ENCODE data around the gene SLFN5. TPM values are rescaled to one million over a fixed set of nuclear protein-coding genes. Genes with fewer than 3 reads are reported as not detected.

The SLFN5 gene
- polyA plus RNA-seq, 1 of the 3 experiments (the other 2 are of a cell fraction): 1.4 TPM

DNA sequence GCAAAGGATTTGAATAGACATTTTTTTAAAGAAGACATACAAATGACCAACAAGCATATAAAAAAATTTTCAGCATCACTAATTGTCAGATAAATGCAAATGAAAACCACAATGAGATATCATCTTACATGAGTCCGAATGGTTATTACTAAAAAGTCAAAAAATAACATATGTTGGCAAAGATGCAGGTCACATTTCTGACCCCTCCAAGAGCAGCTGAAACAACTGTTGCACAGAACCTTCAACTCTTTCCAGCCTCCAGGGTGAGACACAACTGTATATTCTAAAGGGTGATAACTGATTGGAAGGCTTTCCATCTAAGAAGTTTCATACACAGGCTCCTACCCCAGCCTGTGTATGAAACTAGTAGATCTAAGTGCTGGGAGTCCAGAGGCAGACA, 51.9 kb downstream of the SLFN5 start:
- no peak overlapping the region for H3K4me3 ChIP-seq (ENCODE audit: low read depth in 2 of 2, low read length in 1 of 2)
- ChIA-PET CTCF (no interaction called here), POLR2A (no interaction called here)
- no peak for DNase-seq
- H4K20me1 ChIP-seq (ENCODE audit: insufficient read depth): no peaks in the 10 kb centered on the region
- no peak overlapping the region for H3K9ac ChIP-seq
- TF ChIP-seq SIN3A (IDR thresholded peaks at IDR 0.05; ENCODE audit: borderline replicate concordance, low read depth, low read length): no peak
- no peak for TF ChIP-seq MXI1 (IDR thresholded peaks at IDR 0.05; ENCODE audit: low read depth, low read length)
- no peak overlapping the region for H3K27ac ChIP-seq (ENCODE audit: low read depth in 2 of 2, low read length in 1 of 2)
- H3K79me2 ChIP-seq (ENCODE audit: insufficient read depth): no peaks in the 10 kb centered on the region
- WGBS (ENCODE audit: low lambda C conversion rate): 14% methylated on average over 1 of the region's 1 CpG
- no peak overlapping the region for H2AFZ ChIP-seq (ENCODE audit: low read depth)
- H3K4me2 ChIP-seq: no peak overlapping the region
- H3K27me3 ChIP-seq (ENCODE audit: insufficient read depth): no peaks in the 10 kb centered on the region; the same call in 1 of the 2 replicates
- H3K9me2 ChIP-seq: no peaks in the 10 kb centered on the region
- H3F3A ChIP-seq (replicated peaks; ENCODE audit: insufficient read depth): no peaks in the 10 kb centered on the region
- no peaks in the 10 kb centered on the region for H3K4me1 ChIP-seq (ENCODE audit: control insufficient read depth in 1 of 2, insufficient read depth in 2 of 2, low read depth in 1 of 2, low read length in 1 of 2)
- H3K36me3 ChIP-seq (replicated peaks in 1 of 2; ENCODE audit: control insufficient read depth in 1 of 2, insufficient read depth in 2 of 2, low read length in 1 of 2): no peaks in the 10 kb centered on the region
- H3K9me3 ChIP-seq: no peaks in the 10 kb centered on the region

DNA sequence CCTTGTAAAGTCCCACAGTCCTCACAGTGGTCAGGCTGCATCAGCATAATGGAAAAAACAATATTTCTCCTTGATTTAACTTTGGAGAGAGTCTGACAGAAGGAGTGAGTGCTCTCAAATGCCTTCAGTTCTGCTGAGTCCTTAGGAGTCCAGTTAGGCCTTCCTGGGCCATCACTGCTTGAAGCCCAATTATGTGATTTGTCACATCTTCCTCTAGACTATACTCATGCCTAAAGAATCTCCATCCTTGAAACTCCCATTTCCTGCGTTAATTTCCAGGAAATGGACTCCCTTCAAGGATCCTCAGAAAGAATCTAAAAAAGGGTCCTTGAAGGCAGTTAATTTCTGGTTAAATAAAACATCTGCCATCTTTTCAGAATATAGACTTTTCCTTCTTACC, 52.8 kb downstream of the SLFN5 start:
- CTCF ChIA-PET: no interaction called here
- Histone ChIP-seq H2AFZ (ENCODE audit: low read depth) (no peak overlapping the region), H3K4me3 (ENCODE audit: low read depth in 2 of 2, low read length in 1 of 2) (no peak overlapping the region), H3F3A (replicated peaks; ENCODE audit: insufficient read depth) (no peaks in the 10 kb centered on the region), H3K9me3 (no peaks in the 10 kb centered on the region), H3K36me3 (replicated peaks in 1 of 2; ENCODE audit: control insufficient read depth in 1 of 2, insufficient read depth in 2 of 2, low read length in 1 of 2) (no peaks in the 10 kb centered on the region), H3K27ac (ENCODE audit: low read depth in 2 of 2, low read length in 1 of 2) (no peak overlapping the region), H3K79me2 (ENCODE audit: insufficient read depth) (no peaks in the 10 kb centered on the region), H3K4me1 (ENCODE audit: control insufficient read depth in 1 of 2, insufficient read depth in 2 of 2, low read depth in 1 of 2, low read length in 1 of 2) (no peaks in the 10 kb centered on the region), H4K20me1 (ENCODE audit: insufficient read depth) (no peaks in the 10 kb centered on the region), H3K9ac (no peak overlapping the region), H3K9me2 (no peaks in the 10 kb centered on the region), H3K4me2 (no peak overlapping the region), H3K27me3 (ENCODE audit: insufficient read depth) (no peaks in the 10 kb centered on the region; the same call in 1 of the 2 replicates)
- POLR2A ChIA-PET: no interaction called here
- 8% methylated on average over 1 of the region's 1 CpG for WGBS (ENCODE audit: low lambda C conversion rate)
- TF ChIP-seq TAF1 (IDR thresholded peaks at IDR 0.05; ENCODE audit: borderline replicate concordance, low read depth, low read length): no peak
- no peak for TF ChIP-seq TEAD4 (IDR thresholded peaks at IDR 0.05; ENCODE audit: borderline replicate concordance, insufficient read depth)
- no peak for TF ChIP-seq RCOR1 (IDR thresholded peaks at IDR 0.05; ENCODE audit: low read length)
- TF ChIP-seq FOSL2 (IDR thresholded peaks at IDR 0.05; ENCODE audit: borderline replicate concordance, low read depth): no peak
- TF ChIP-seq, protein P1, sequence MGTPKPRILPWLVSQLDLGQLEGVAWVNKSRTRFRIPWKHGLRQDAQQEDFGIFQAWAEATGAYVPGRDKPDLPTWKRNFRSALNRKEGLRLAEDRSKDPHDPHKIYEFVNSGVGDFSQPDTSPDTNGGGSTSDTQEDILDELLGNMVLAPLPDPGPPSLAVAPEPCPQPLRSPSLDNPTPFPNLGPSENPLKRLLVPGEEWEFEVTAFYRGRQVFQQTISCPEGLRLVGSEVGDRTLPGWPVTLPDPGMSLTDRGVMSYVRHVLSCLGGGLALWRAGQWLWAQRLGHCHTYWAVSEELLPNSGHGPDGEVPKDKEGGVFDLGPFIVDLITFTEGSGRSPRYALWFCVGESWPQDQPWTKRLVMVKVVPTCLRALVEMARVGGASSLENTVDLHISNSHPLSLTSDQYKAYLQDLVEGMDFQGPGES (IDR thresholded peaks at IDR 0.05; ENCODE audit: low read depth, low read length): no peak
- no peak for TF ChIP-seq SIN3A (IDR thresholded peaks at IDR 0.05; ENCODE audit: borderline replicate concordance, low read depth, low read length)
- TF ChIP-seq, protein P2, sequence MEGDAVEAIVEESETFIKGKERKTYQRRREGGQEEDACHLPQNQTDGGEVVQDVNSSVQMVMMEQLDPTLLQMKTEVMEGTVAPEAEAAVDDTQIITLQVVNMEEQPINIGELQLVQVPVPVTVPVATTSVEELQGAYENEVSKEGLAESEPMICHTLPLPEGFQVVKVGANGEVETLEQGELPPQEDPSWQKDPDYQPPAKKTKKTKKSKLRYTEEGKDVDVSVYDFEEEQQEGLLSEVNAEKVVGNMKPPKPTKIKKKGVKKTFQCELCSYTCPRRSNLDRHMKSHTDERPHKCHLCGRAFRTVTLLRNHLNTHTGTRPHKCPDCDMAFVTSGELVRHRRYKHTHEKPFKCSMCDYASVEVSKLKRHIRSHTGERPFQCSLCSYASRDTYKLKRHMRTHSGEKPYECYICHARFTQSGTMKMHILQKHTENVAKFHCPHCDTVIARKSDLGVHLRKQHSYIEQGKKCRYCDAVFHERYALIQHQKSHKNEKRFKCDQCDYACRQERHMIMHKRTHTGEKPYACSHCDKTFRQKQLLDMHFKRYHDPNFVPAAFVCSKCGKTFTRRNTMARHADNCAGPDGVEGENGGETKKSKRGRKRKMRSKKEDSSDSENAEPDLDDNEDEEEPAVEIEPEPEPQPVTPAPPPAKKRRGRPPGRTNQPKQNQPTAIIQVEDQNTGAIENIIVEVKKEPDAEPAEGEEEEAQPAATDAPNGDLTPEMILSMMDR (IDR thresholded peaks at IDR 0.05): no peak
- no peak for TF ChIP-seq RFX5 (IDR thresholded peaks at IDR 0.05; ENCODE audit: low read length)
- no peak for TF ChIP-seq ELF1 (IDR thresholded peaks at IDR 0.05)
- no peak for TF ChIP-seq SMC3 (IDR thresholded peaks at IDR 0.05; ENCODE audit: low read depth, low read length)
- TF ChIP-seq MXI1 (IDR thresholded peaks at IDR 0.05; ENCODE audit: low read depth, low read length): no peak
- TF ChIP-seq MEF2A (IDR thresholded peaks at IDR 0.05; ENCODE audit: borderline replicate concordance, low read depth): no peak
- TF ChIP-seq YY1 (IDR thresholded peaks at IDR 0.05; ENCODE audit: low read depth): no peak
- no peak for TF ChIP-seq TCF12 (IDR thresholded peaks at IDR 0.05)
- no peak for DNase-seq

All from SK-N-SH (cell line).